Measurements from ENCODE around the gene TMPRSS3.

- TF ChIP-seq, protein P1, sequence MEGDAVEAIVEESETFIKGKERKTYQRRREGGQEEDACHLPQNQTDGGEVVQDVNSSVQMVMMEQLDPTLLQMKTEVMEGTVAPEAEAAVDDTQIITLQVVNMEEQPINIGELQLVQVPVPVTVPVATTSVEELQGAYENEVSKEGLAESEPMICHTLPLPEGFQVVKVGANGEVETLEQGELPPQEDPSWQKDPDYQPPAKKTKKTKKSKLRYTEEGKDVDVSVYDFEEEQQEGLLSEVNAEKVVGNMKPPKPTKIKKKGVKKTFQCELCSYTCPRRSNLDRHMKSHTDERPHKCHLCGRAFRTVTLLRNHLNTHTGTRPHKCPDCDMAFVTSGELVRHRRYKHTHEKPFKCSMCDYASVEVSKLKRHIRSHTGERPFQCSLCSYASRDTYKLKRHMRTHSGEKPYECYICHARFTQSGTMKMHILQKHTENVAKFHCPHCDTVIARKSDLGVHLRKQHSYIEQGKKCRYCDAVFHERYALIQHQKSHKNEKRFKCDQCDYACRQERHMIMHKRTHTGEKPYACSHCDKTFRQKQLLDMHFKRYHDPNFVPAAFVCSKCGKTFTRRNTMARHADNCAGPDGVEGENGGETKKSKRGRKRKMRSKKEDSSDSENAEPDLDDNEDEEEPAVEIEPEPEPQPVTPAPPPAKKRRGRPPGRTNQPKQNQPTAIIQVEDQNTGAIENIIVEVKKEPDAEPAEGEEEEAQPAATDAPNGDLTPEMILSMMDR (IDR thresholded peaks at IDR 0.05), result no peak
- TF ChIP-seq POLR2A (IDR thresholded peaks at IDR 0.05), result no peak
- TF ChIP-seq POLR2AphosphoS5 (IDR thresholded peaks at IDR 0.05), result no peak
Measured at GRCh38 chr21:42443181-42443785, 47.4 kb upstream of the TMPRSS3 start.
